Renal pelvis (tissue), 4 donors: ENCODE results near the gene GPR183. TPM values are rescaled to one million over a fixed set of nuclear protein-coding genes. Genes with fewer than 3 reads are reported as not detected.
"Not testable (repeated sequence)": the region's sequence is repeated elsewhere in the genome, so short reads cannot be mapped to it uniquely, and the experiment has no call there.

ENCODE experiments used
- DNase-seq: peaks from one replicate; pipeline ENCODE4 v3.0.0-alpha.2; 2013
- polyA plus RNA-seq, 3 donors: library from polyadenylated mRNA; unstranded; fragments of 120-200 nt; gene quantifications; one replicate each; pipeline ENCODE4 v1.2.1, GENCODE V29; 2013; ENCODE audit not compliant: insufficient read length in 3 of 3

GPR183 gene
- polyA plus RNA-seq, 3 donors: 1.4 to 2.2 (median 1.9) TPM

DNA sequence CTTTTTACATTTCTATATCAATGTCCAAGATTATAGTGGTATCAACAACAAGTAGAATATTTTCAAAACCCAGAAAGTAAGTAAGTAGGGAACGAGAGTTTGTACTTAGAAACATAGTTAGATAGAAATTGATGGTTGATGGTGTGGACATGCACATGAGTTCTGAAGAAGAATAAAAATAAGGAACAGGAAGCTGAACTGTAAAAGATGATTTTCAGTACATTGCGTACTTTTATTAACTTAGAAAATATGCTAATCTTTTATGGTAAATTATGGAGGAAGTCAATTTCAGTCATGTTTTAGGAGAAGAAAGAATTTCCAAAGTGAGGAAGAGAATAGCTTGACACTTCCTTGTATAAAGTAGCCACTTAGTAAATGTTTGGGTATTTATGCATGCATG is 36.7 kb downstream of the GPR183 start:
- DNase-seq: no peak

DNA sequence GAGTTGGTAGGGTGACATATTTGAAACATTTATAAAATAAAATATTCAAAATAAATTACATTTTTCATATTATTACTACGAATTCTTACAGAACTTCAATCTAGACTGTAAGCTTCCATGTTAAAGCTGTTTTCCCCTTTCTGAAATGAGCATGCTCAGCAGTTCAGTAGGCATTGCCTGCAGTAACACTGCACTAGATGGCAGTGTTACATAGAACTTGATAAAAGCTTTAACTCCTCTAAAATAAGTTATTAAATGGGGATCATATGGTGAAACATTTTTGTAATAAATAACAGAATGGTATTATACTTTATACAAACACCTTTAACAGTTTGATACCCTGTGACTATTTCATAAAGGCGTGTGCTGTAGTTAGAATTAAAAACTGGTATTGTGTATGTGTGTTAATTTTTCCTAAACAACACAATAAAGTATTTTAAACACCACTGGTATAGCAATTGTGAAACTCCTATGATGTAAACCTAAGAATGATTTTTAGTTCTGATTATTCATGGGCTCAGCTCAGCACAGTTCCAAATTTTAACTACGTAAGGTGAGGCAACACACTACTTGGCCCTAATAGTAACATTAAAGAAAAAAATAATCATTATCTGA is 37.5 kb downstream of the GPR183 start:
- DNase-seq: peak; percentile 41

DNA sequence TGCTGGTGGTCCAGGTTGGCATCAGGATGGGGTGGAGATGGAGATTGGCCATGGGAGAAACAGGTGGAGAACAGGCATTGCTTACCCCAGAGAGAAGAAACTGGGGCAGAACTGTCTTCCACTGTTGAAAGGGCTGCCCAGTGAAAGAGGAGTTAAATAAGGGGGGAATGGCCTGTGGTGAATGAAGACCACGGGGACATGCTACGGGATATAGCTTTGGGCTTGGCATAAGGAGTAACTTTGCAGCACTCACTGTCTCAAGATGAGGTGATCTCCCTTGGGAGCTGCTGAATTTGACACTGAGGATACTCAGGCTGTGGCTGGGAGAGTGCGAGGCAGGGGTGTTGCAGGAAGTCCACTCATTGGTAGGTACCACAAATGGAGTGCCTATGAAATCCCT is 38.4 kb downstream of the GPR183 start:
- no peak for DNase-seq

DNA sequence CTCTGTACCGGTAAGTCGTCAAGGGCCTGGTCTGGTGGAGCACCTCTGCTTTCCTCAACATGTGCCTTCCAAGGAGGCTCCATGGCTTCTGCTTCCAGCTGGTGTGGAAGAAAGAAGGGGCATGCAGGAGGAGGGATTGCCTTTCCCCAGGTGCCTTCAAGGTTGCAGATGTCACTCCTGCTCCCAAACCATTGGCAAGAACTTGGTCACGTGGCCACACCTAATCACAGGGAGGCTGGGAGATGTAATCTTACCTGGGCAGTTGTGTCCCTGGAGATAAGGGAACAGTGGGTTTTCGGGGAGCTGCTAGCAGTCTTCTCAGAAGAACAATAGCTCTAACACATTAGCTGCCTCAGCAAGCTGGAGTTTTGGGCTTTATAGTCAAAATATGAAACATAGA is 39.3 kb downstream of the GPR183 start:
- DNase-seq: no peak

DNA sequence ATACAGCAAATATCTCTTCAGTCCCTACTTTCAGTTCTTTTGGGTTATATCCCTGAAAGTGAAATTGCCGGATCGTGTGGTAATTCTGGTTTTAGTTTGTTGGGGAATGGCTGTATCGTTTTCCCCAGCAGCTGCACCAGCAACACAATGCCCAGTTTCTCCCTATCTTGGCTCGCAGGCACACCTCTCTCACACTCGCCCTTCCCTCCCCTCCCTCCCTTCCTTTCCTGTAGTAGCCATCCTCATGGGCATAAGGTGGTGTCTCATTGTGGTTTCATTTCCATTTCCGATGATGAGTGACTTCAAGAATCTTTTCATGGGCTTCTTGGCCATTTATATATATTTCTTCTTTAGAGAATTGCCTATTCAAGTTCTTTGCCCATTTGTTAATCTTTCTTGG is 40.4 kb downstream of the GPR183 start:
- DNase-seq: no peak

DNA sequence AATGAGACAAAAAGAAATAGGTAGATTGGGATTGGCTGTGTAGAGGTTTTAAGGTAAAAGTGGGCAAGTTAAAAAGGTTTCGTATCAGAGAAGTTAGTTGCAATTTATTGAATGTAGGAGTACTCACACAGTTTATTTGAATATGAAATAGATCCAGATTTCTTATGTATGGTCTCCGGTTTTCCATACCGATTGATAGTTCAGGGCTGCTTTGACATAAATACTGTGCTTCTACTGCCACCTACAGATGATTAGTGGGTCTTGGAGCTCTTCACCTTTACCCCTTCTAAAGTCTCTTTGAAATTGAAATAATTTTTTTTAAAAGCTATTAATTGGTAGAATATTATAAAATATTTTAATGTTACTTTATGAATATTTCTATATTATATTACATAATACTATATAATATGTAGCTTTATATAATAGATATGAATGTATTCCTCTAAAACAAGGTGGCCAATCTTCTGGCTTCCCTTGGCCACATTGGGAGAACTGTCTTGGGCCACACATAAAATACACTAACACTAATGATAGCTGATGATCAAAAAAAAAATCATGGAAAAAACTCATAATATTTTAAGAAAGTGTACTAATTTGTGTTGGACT is 41.3 kb downstream of the GPR183 start:
- peak; percentile 45 for DNase-seq

DNA sequence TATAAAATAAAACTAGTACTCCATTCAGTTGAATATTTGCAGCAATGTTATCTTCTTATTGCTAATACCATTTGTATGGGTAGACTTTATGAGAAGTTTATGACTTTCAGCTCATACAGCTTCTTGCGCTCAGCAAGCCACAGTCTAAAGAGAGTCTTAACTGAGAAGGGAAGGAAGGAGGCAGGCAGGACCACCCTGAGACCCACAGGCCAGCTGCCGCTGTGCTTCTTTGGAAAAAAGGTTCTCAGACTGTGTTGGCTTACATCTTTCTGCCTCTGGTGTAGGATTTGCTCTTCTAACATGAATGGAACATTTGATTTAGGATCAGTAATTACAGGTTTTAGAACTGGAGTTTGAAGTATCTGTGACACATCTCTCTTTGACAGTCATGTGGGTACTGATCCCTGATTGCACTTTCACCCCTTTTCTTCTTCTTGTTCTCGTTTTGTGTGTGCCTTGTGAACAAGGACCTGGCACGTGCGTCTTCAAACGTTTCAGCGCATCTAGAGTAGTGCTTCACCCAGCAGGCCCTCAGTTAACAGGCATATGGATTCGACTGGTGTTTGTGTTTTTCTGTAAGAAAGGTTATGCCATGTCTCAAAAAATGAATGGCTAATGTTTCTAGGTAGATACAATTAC is 41.9 kb downstream of the GPR183 start:
- no peak for DNase-seq

DNA sequence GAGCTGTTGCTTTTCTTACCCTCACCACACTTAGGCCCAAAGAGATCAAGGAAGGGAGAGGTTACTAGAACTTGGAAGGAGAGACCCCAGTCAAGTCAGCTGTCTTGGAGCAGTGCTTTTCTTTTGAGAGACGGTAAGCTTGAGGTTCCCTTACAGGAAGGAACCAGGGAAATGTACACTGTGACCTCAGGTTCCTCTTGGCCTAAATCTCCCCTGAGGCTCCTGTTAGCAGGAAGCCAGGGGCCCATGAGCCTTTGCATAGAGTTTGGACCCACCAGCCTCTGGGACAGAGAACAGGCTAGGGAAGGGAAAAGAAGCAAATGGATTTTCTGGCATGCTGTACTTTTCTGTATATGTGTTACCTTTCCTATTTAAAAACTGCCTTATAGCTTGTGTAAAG is 43.1 kb downstream of the GPR183 start:
- no peak for DNase-seq

DNA sequence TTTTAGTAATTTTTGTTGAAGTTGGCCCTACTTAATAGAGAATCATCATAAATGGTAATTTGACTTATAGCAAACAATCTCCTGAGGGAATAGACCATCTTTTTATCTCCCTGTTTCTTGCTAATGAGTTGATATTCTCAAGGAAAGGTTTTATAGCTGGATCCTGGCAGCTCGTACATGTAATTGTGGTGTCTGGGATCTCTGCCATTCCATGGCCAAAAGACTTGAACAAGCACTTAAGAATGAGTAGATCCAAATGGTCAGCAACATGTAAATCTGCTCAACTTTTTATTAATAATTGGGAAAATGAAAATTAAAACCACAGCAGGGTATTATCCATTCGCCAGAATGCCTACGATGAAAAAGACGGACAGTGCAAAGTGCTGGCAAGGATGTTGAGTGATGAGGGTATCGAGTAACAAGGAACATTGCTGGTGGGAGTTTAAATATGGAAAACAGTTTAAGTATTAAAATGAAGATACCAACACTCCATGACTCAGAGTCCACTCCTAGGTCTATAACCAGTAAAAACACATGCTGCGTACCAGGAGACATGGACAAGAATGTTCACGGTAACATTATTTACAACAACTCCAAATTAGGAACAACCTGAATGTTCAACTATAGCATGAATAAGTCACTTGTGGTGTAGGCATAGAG is 43.9 kb downstream of the GPR183 start:
- DNase-seq: peak; percentile 39

DNA sequence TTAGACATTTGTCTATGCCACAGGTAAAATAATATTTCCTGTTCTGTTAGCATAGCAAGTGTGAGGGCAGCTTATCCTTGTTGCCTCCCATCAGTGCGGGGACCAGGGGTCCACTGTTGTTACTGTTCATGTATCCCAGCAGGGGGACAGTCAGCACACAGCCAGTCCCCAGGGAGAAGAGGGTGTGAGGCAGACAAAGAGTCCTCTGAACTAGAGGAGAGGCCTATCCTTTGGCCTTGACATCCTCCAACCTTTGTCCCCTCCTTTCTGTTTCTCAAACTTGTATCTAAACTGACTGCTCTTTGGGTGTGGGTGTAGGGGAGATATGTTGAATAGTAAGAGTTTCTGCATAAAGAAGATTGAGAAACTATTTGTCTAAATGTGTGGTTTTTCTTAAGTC is 46.1 kb downstream of the GPR183 start:
- no peak for DNase-seq

DNA sequence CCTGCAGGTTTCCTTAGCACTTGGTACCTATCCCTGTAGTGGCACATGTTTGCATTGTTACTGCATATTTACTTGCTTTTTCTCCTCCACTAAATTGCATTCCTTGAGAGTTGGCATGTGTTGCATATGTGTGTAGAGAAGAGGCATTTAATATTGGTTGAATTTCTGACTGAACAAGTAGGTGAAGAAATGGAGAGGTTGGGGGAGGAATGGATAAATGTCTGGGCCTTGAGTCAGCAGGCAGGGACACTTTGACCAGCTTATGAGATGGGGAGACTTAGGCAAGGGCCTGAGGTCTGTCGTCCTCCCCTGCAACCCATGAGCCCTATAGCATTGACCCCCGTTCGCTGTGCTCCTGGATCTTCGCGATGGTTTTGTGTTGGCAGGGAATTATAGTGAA is 47.0 kb downstream of the GPR183 start:
- DNase-seq: no peak

DNA sequence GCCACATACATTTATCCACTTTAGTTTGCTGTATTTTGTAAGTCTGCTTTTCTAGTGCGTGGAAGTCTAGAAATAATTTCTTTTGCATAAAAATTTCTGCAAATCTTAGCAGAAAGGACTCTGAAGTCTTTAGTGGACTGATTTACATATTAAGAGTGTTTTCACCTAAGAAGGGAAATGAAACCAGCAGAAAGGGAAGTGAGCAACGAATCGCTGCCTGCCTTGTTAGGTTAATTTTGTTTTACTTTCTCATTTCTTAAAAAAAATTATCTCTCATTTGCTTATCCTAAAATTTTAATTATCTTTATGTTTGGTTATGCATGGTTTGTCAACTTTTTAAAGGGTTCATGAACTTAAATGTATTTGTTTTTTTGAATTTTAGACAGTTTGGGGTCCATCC is 48.3 kb downstream of the GPR183 start:
- DNase-seq: no peak

DNA sequence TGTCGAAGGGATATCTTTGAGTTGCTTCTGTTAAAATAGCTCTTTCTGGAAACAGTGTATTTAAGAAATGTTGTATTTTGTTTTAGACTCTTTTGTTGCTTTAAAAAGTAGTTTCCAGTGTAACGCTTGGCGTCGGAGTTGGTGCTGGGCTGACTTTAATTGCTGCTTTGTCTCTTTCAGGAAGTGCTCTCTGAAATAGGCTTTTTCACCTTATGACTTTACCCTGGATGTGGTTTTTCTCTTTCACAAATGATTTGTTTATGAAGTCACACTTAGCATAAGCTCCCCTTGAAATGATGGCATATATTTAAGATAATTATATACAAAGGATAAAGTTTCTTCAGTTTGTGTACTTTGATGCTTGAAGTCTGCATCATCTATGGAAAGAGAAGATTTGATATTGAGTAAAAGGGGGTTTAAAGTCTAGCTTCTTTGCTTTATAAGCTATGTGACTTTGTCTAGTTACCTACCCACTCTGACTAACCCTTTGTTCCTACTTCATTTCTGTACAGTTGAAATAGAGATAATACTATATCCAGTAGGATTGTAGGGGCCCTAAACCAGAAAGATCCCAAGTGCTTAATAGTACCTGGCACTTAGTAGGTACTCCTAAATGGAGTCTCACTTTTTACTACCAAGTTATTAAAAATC is 48.9 kb downstream of the GPR183 start, which contains the start of gene GPR18:
GPR18 (minus strand) TSS at position 170 of the 651 bp plus-strand sequence. CDS start 2,507 bp downstream, outside the sequence.
- no peak for DNase-seq

DNA sequence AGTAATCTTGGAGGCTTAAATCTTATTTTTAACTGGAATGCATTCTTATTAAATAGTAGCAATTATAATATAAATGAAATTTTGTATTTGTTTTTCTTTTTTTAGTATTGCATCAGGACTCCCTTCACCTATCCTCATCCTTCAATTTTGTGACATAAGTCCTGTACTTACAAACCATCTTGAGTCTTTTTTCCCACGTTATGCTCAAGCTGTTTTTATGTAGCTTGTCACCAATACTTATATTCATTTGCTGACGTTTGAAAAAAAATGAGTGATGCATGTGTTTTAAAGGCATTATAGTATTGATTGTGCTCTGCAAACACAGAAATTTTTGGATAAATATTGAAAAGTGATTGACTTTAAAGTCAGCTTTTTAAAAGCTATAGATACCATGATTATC is 49.9 kb downstream of the GPR183 start:
- no peak for DNase-seq

DNA sequence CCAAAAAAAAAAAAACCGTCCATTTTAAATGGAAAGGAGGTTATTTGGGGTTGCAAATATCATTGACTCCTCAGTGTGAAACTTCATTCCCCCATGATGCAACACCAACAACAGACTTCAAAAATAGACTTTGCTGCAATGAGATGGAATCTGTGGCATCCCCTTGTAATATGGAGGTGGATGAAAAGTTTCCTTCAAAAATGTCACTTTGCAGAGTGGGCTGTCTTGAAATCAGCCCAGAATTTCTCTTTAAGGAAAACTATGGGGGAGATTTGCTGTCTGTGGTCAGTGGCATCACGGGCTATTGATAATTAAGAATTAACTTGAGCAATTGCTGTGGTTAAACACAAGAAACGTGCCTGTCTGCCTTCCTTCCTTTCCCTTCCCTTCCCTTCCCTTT is 50.5 kb downstream of the GPR183 start:
- DNase-seq: no peak

DNA sequence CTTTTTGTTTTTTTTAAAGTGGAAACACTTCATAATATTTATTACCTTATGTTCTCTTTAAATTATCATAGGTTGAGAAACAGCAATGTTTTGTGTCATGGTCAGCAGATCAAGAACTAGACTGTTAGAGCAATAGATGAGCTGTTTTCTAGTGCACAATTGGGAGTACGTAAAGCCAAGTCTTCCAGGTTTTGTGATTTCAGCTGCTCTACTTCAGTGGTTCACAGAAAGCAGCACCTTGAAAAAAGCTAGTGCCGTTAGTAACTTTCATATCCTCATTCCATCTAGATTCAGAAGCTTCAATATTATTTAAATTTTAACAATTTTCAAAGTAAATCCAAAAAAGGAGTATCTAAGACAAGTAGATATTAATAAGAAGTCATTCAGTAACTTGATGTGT is 50.9 kb downstream of the GPR183 start:
- DNase-seq: no peak

DNA sequence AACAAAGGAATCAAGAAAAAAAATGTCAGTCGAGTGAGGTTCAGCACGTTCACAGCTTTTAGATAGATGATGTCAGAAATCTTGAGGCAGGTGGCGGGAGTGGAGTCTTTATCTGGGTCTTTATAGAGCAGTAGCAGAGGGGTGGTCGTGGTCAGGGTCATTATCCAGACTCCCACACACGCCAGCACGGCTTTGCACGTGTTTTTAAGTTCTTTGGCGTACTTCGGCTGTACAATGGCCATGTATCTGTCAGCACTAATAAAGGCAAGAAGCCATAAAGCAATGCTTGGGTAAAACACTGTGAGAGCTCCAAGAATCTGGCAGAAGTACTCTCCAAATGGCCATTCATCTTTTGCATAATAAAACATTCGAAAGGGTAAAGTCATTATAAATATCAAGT is 51.9 kb downstream of the GPR183 start:
- no peak for DNase-seq

DNA sequence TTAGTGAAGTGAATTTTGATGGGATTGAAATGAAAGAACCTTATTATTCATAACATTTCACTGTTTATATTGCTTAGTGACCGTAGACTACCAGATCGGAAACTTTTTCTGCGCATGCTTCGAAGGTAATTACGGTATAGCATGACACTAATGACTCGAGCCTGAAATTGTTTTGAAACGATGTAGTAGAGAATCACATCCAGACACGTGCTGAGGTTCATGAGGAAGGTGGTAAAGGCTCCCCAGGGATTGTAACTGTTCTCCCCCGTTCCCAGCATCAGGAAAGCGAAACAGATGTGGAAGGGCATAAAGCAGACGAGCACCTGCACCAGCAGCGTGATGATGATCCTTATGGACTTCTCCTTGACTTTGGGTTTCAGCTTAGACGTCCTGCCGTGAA is 52.4 kb downstream of the GPR183 start:
- DNase-seq: no peak

DNA sequence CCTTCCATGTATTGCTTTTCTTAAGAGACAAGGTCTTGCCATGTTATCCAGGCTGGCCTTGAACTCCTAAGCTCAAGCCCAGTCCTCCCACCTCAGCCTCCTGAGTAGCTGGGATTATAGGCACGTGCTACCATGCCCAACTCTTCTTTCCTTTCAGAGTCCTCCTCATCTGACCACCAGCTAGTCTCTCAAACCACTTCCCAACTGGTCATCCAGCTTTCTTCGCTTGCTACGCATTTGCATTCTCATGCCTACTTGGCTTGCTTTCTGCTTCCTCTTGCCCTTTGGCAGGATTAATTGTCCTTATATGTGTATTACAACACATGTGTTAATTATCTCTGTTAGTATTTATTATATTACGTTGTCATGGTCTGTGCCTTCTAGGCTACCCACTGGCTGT is 55.3 kb downstream of the GPR183 start:
- DNase-seq: no peak

DNA sequence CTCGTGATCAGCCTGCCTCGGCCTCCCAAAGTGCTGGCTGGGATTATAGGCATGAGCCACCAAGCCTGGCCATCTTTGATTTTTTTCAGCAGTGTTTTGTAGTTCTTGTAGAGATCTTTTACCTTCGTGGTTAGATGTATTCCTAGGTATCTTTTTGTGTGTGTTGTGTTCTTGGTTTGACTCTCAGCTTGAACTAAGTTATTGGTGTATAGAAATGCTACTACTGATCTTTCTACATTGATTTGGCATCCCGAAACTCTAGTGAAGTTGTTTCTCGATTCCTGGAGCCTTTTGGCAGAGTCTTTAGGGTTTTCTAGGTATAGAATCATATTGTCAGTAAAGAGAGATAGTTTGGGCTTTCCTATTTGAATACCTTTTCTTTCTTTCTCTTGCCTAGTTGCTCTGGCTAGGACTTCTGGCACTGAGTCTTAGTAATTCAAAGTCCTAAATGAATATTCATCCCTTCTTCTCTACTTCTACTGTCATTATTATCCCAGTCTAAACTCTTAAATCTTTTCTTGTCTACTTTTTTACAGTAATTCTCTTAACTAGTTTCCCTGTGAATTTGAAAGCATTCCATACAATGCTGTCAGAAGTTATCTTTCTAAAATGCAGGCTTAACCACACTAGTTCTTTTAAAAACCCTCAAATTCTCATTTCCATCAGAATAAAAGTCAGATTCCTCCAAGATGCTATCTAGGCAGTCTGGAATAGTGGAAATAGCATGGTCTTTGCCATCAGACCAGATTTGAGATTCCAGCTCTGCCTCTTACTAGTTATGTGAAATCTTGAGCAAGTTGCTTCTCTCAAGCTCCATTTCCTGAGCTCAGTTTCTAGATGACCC is 56.0 kb downstream of the GPR183 start:
- DNase-seq: no peak

DNA sequence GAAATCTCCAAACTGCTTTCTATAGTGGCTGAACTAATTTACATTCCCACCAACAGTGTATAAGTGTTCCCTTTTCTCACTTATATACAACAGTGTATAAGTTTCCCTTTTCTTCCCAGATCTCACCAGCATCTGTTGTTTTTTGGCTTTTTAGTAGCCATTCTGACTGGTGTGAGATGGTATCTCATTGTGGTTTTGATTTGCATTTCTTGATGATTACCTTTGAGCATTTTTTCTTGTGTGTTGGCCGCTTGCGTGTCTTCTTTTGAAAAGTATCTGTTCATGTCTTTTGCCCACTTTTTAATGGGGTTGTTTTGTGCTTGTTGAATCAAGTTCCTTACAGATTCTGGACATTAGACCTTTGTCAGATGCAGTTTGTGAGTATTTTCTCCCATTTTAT is 57.6 kb downstream of the GPR183 start:
- not testable (repeated sequence) for DNase-seq

DNA sequence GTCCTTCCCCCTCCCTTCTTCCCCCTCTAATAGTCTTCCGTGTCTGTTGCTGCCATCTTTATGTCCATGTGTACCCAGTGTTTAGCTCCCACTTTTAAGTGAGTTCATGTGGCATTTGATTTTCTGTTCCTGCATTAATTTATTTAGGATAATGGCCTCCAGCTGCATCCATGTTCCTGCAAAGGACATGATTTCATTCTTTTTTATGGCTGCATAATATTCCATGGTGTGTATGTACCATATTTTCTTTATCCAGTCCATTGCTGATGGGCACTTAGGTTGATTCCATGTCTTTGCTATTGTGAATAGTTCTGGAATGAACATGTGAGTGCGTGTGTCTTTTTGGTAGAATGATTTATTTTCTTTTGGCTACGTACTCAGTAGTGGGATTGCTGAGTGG is 58.0 kb downstream of the GPR183 start:
- not testable (repeated sequence) for DNase-seq
